Nephron progenitor cell (in vitro differentiated cells): ENCODE measurements around the gene NCOA7.

Source experiments
- DNase-seq: peaks from one replicate; pipeline ENCODE4 v3.0.0; 2021
- H3K27ac Mint-ChIP-seq: 2 replicates; pipeline ENCODE4 v1.8.0; 2021; ENCODE audit warnings: mild to moderate bottlenecking, moderate library complexity, mixed read lengths
- H3K27me3 Mint-ChIP-seq: 2 replicates; pipeline ENCODE4 v1.8.0; 2021; ENCODE audit warnings: mild to moderate bottlenecking, low read depth, mixed read lengths; ENCODE audit not compliant: poor library complexity
- H3K36me3 Mint-ChIP-seq: 2 replicates; pipeline ENCODE4 v1.8.0; 2021; ENCODE audit warnings: low read depth, mixed read lengths
- H3K4me1 Mint-ChIP-seq: 2 replicates; pipeline ENCODE4 v1.8.0; 2021; ENCODE audit warnings: mixed read lengths
- H3K4me3 Mint-ChIP-seq: 2 replicates; pipeline ENCODE4 v1.8.0; 2021; ENCODE audit warnings: mild to moderate bottlenecking, moderate library complexity, mixed read lengths
- H3K9me3 Mint-ChIP-seq: 2 replicates; pipeline ENCODE4 v1.8.0; 2021; ENCODE audit warnings: mild to moderate bottlenecking, moderate library complexity, mixed read lengths
- CTCF ChIP-seq: fragments of 200-600 bp; sonication (generic); IDR thresholded peaks from 2 replicates; pipeline ENCODE4 v1.5.0; 2021; ENCODE audit warnings: antibody characterized with exemption

Gene NCOA7

GRCh38 chr6:125951323-125951722 lies 160.6 kb downstream of the NCOA7 start:
- no peak for DNase-seq
- Mint-ChIP-seq H3K27ac (no peak overlapping the region), H3K4me1 (no peaks in the 10 kb centered on the region), H3K36me3 (no peaks in the 10 kb centered on the region), H3K4me3 (no peak overlapping the region), H3K27me3 (peaks cover 10% of the 10 kb centered on the region), H3K9me3 (peaks cover 3% of the 10 kb centered on the region)
- no peak for TF ChIP-seq CTCF

GRCh38 chr6:125952764-125953501 lies 162.2 kb downstream of the NCOA7 start:
- TF ChIP-seq CTCF = no peak
- H3K36me3 Mint-ChIP-seq = no peaks in the 10 kb centered on the region
- no peaks in the 10 kb centered on the region for H3K4me1 Mint-ChIP-seq
- no peak overlapping the region for H3K27ac Mint-ChIP-seq
- no peak overlapping the region for H3K4me3 Mint-ChIP-seq
- H3K9me3 Mint-ChIP-seq = peaks cover 3% of the 10 kb centered on the region
- peak; percentile 15 for DNase-seq
- peaks cover 10% of the 10 kb centered on the region for H3K27me3 Mint-ChIP-seq

GRCh38 chr6:125953502-125953875 lies 162.7 kb downstream of the NCOA7 start:
- H3K27ac Mint-ChIP-seq = no peak overlapping the region
- no peaks in the 10 kb centered on the region for H3K4me1 Mint-ChIP-seq
- peak; percentile 22 for DNase-seq
- H3K27me3 Mint-ChIP-seq = peaks cover 10% of the 10 kb centered on the region
- H3K4me3 Mint-ChIP-seq = no peak overlapping the region
- H3K36me3 Mint-ChIP-seq = no peaks in the 10 kb centered on the region
- TF ChIP-seq CTCF = no peak
- H3K9me3 Mint-ChIP-seq = peaks cover 3% of the 10 kb centered on the region

GRCh38 chr6:125954735-125955339 lies 164.1 kb downstream of the NCOA7 start:
- Mint-ChIP-seq H3K4me1 (no peaks in the 10 kb centered on the region), H3K4me3 (peak overlapping the region; percentile 46), H3K27ac (no peak overlapping the region), H3K27me3 (peaks cover 10% of the 10 kb centered on the region), H3K9me3 (peaks cover 3% of the 10 kb centered on the region), H3K36me3 (no peaks in the 10 kb centered on the region)
- no peak for DNase-seq
- TF ChIP-seq CTCF = no peak

- no peak for DNase-seq
- TF ChIP-seq CTCF = no peak
- H3K27ac Mint-ChIP-seq = no peak overlapping the region
Observed at GRCh38 chr6:125955973-125956372, 165.2 kb downstream of the NCOA7 start.

More at GRCh38 chr6:125955973-125956372, 165.2 kb downstream of the NCOA7 start:
- no peaks in the 10 kb centered on the region for H3K4me1 Mint-ChIP-seq
- no peak overlapping the region for H3K4me3 Mint-ChIP-seq
- H3K36me3 Mint-ChIP-seq = no peaks in the 10 kb centered on the region
- H3K27me3 Mint-ChIP-seq = peaks cover 10% of the 10 kb centered on the region
- peaks cover 3% of the 10 kb centered on the region for H3K9me3 Mint-ChIP-seq
